Measurements from ENCODE around the gene TMEM63A.

- peak; percentile 65 for TF ChIP-seq CTCF (IDR thresholded peaks at IDR 0.05; ENCODE audit: borderline replicate concordance, extremely low read depth, low read length, poor library complexity, severe bottlenecking)
- no peak for TF ChIP-seq EZH2 (IDR thresholded peaks at IDR 0.05; ENCODE audit: borderline replicate concordance, low read depth, low read length, severe bottlenecking)
These were observed 4.6 kb downstream of the TMEM63A start for GRCh38 chr1:225877580-225877979.

Measured in DND-41 (cell line).